WTC11 (cell line): Measurements from ENCODE around the gene TCOF1. TPM values are rescaled to one million over a fixed set of nuclear protein-coding genes. Genes with fewer than 3 reads are reported as not detected.
A peak's percentile ranks its signal among the peaks of the same experiment; 100 is the strongest.

Experiments used
- ATAC-seq: fragments of 200-7000 bp; cut with Tn5 transposase; 2 replicates; pipeline ENCODE4 v1.10.0; 2021; ENCODE audit warnings: mild to moderate bottlenecking, moderate library complexity
- CTCF ChIA-PET: fragments of 300-600 bp; sonication (Branson Sonifier 250); formaldehyde crosslinking; loops from one replicate; lab custom pipeline; 2021; ENCODE audit warnings: antibody characterized with exemption; lab: Charles Lee
- POLR2A ChIA-PET: fragments of 350-600 bp; sonication (Branson Sonifier 250); formaldehyde crosslinking; loops from one replicate; lab custom pipeline; 2021; ENCODE audit warnings: antibody characterized with exemption; lab: Charles Lee
- DNase-seq: peaks from one replicate; pipeline ENCODE4 v3.0.0; 2021; ENCODE audit warnings: low spot score
- H3K27ac Mint-ChIP-seq: 2 replicates; pipeline ENCODE4 v1.8.0; 2021; ENCODE audit warnings: mixed read lengths
- H3K27me3 Mint-ChIP-seq: 2 replicates; pipeline ENCODE4 v1.8.0; 2021; ENCODE audit warnings: low read depth, mild to moderate bottlenecking, moderate library complexity, mixed read lengths
- H3K36me3 Mint-ChIP-seq: 2 replicates; pipeline ENCODE4 v1.8.0; 2021; ENCODE audit warnings: mixed read lengths
- H3K4me1 Mint-ChIP-seq: 2 replicates; pipeline ENCODE4 v1.8.0; 2022; ENCODE audit warnings: mixed read lengths
- H3K4me3 Mint-ChIP-seq: 2 replicates; pipeline ENCODE4 v1.8.0; 2021; ENCODE audit warnings: mild to moderate bottlenecking, moderate library complexity, mixed read lengths
- H3K9me3 Mint-ChIP-seq: 2 replicates; pipeline ENCODE4 v1.8.0; 2021; ENCODE audit warnings: mixed read lengths
- ATF3 ChIP-seq: sonication (generic); formaldehyde crosslinking; conservative IDR thresholded peaks from 2 replicates; pipeline ENCODE4 v1.8.1; 2022; ENCODE audit warnings: mild to moderate bottlenecking, missing genetic modification reagents
- CREB1 ChIP-seq: sonication (generic); formaldehyde crosslinking; IDR thresholded peaks from 2 replicates; pipeline ENCODE4 v1.8.0; 2023; ENCODE audit warnings: mild to moderate bottlenecking, missing genetic modification reagents
- E2F5 ChIP-seq: sonication (generic); formaldehyde crosslinking; IDR thresholded peaks from 2 replicates; pipeline ENCODE4 v1.8.1; 2022; ENCODE audit warnings: mild to moderate bottlenecking, moderate library complexity, missing genetic modification reagents
- ETV6 ChIP-seq: sonication (generic); formaldehyde crosslinking; IDR thresholded peaks from 2 replicates; pipeline ENCODE4 v1.8.1; 2022; ENCODE audit warnings: mild to moderate bottlenecking, missing genetic modification reagents
- FOXK1 ChIP-seq: sonication (generic); formaldehyde crosslinking; IDR thresholded peaks from 2 replicates; pipeline ENCODE4 v1.8.0; 2022; ENCODE audit warnings: mild to moderate bottlenecking, moderate library complexity, missing genetic modification reagents
- GABPB1 ChIP-seq: sonication (generic); formaldehyde crosslinking; IDR thresholded peaks from 2 replicates; pipeline ENCODE4 v1.8.1; 2023; ENCODE audit warnings: mild to moderate bottlenecking, missing genetic modification reagents
- GRHL2 ChIP-seq: fragments of 250-450 bp; sonication (Bioruptor Pico); IDR thresholded peaks from 2 replicates; pipeline ENCODE4 v1.8.0; 2022; ENCODE audit warnings: mild to moderate bottlenecking, moderate library complexity; ENCODE audit not compliant: insufficient replicate concordance, severe bottlenecking
- GTF2I ChIP-seq: fragments of 250-450 bp; sonication (Bioruptor Pico); conservative IDR thresholded peaks from 2 replicates; pipeline ENCODE4 v1.4.0; 2021; ENCODE audit warnings: mild to moderate bottlenecking
- JAZF1 ChIP-seq: fragments of 250-450 bp; sonication (Bioruptor Pico); IDR thresholded peaks from 2 replicates; pipeline ENCODE4 v1.9.0; 2021; ENCODE audit warnings: moderate library complexity, mild to moderate bottlenecking, inconsistent platforms
- MYBL2 ChIP-seq: sonication (generic); formaldehyde crosslinking; IDR thresholded peaks from 2 replicates; pipeline ENCODE4 v1.8.1; 2023; ENCODE audit warnings: mild to moderate bottlenecking, moderate library complexity, missing genetic modification reagents
- NFYB ChIP-seq: sonication (generic); formaldehyde crosslinking; conservative IDR thresholded peaks from 2 replicates; pipeline ENCODE4 v1.8.0; 2022; ENCODE audit warnings: low read depth, missing genetic modification reagents
- NR2C2 ChIP-seq: sonication (generic); formaldehyde crosslinking; IDR thresholded peaks from 2 replicates; pipeline ENCODE4 v1.8.0; 2022; ENCODE audit warnings: mild to moderate bottlenecking, missing genetic modification reagents
- PRRX2 ChIP-seq: fragments of 250-450 bp; sonication (Bioruptor Pico); IDR thresholded peaks from 2 replicates; pipeline ENCODE4 v1.8.0; 2021; ENCODE audit warnings: mild to moderate bottlenecking
- SMAD3 ChIP-seq: sonication (generic); formaldehyde crosslinking; IDR thresholded peaks from 2 replicates; pipeline ENCODE4 v1.8.0; 2022; ENCODE audit warnings: missing genetic modification reagents, mild to moderate bottlenecking, borderline replicate concordance
- USF1 ChIP-seq: sonication (generic); formaldehyde crosslinking; IDR thresholded peaks from 2 replicates; pipeline ENCODE4 v1.8.0; 2022; ENCODE audit warnings: mild to moderate bottlenecking, missing genetic modification reagents
- ZNF121 ChIP-seq: sonication (generic); formaldehyde crosslinking; IDR thresholded peaks from 2 replicates; pipeline ENCODE4 v1.8.0; 2023; ENCODE audit warnings: missing genetic modification reagents
- total RNA-seq: library from RNA; stranded (reverse); gene quantifications from 3 replicates; pipeline ENCODE4 v1.2.3, GENCODE V29; 2021
- TF ChIP-seq, protein P1 (sequence below): sonication (generic); formaldehyde crosslinking; IDR thresholded peaks from 2 replicates; pipeline ENCODE4 v1.8.1; 2023; ENCODE audit warnings: mild to moderate bottlenecking, missing genetic modification reagents
- TF ChIP-seq, protein P2 (sequence below): sonication (generic); formaldehyde crosslinking; IDR thresholded peaks from 2 replicates; pipeline ENCODE4 v1.8.0; 2023; ENCODE audit warnings: missing genetic modification reagents, mild to moderate bottlenecking, borderline replicate concordance
- TF ChIP-seq, protein P3 (sequence below): sonication (generic); formaldehyde crosslinking; IDR thresholded peaks from 2 replicates; pipeline ENCODE4 v1.8.1; 2022; ENCODE audit warnings: low read depth, mild to moderate bottlenecking, moderate library complexity, missing genetic modification reagents, borderline replicate concordance

TCOF1 gene
- total RNA-seq, 1 experiment from 2014 or later: 174 TPM

- ATAC-seq: no peak
- H3K36me3 Mint-ChIP-seq: peaks cover 63% of the 10 kb centered on the region
- TF ChIP-seq, protein P1, sequence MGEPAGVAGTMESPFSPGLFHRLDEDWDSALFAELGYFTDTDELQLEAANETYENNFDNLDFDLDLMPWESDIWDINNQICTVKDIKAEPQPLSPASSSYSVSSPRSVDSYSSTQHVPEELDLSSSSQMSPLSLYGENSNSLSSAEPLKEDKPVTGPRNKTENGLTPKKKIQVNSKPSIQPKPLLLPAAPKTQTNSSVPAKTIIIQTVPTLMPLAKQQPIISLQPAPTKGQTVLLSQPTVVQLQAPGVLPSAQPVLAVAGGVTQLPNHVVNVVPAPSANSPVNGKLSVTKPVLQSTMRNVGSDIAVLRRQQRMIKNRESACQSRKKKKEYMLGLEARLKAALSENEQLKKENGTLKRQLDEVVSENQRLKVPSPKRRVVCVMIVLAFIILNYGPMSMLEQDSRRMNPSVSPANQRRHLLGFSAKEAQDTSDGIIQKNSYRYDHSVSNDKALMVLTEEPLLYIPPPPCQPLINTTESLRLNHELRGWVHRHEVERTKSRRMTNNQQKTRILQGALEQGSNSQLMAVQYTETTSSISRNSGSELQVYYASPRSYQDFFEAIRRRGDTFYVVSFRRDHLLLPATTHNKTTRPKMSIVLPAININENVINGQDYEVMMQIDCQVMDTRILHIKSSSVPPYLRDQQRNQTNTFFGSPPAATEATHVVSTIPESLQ (CRISPR knock-in tag): no peak
- no peak for TF ChIP-seq PRRX2 (CRISPR knock-in tag)
- TF ChIP-seq USF1 (CRISPR knock-in tag): no peak
- no peak for TF ChIP-seq JAZF1
- TF ChIP-seq GRHL2 (CRISPR knock-in tag): no peak
- TF ChIP-seq, protein P2, sequence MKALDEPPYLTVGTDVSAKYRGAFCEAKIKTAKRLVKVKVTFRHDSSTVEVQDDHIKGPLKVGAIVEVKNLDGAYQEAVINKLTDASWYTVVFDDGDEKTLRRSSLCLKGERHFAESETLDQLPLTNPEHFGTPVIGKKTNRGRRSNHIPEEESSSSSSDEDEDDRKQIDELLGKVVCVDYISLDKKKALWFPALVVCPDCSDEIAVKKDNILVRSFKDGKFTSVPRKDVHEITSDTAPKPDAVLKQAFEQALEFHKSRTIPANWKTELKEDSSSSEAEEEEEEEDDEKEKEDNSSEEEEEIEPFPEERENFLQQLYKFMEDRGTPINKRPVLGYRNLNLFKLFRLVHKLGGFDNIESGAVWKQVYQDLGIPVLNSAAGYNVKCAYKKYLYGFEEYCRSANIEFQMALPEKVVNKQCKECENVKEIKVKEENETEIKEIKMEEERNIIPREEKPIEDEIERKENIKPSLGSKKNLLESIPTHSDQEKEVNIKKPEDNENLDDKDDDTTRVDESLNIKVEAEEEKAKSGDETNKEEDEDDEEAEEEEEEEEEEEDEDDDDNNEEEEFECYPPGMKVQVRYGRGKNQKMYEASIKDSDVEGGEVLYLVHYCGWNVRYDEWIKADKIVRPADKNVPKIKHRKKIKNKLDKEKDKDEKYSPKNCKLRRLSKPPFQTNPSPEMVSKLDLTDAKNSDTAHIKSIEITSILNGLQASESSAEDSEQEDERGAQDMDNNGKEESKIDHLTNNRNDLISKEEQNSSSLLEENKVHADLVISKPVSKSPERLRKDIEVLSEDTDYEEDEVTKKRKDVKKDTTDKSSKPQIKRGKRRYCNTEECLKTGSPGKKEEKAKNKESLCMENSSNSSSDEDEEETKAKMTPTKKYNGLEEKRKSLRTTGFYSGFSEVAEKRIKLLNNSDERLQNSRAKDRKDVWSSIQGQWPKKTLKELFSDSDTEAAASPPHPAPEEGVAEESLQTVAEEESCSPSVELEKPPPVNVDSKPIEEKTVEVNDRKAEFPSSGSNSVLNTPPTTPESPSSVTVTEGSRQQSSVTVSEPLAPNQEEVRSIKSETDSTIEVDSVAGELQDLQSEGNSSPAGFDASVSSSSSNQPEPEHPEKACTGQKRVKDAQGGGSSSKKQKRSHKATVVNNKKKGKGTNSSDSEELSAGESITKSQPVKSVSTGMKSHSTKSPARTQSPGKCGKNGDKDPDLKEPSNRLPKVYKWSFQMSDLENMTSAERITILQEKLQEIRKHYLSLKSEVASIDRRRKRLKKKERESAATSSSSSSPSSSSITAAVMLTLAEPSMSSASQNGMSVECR (CRISPR knock-in tag): no peak
- TF ChIP-seq SMAD3: no peak
- TF ChIP-seq CREB1 (CRISPR knock-in tag): no peak
- no peak for TF ChIP-seq GABPB1 (CRISPR knock-in tag)
- no peak for TF ChIP-seq GTF2I
- TF ChIP-seq ZNF121 (CRISPR knock-in tag): no peak
- no peak for TF ChIP-seq NFYB (CRISPR knock-in tag)
- TF ChIP-seq, protein P3, sequence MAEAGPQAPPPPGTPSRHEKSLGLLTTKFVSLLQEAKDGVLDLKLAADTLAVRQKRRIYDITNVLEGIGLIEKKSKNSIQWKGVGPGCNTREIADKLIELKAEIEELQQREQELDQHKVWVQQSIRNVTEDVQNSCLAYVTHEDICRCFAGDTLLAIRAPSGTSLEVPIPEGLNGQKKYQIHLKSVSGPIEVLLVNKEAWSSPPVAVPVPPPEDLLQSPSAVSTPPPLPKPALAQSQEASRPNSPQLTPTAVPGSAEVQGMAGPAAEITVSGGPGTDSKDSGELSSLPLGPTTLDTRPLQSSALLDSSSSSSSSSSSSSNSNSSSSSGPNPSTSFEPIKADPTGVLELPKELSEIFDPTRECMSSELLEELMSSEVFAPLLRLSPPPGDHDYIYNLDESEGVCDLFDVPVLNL (CRISPR knock-in tag): no peak
- TF ChIP-seq NR2C2 (CRISPR knock-in tag): no peak
- no peak for TF ChIP-seq MYBL2
- no peak for TF ChIP-seq FOXK1 (CRISPR knock-in tag)
- TF ChIP-seq ATF3 (CRISPR knock-in tag): no peak
- TF ChIP-seq ETV6 (CRISPR knock-in tag): no peak
- no peak for TF ChIP-seq E2F5
- no peak for DNase-seq
- peak overlapping the region; percentile 66; the same call in 1 of the 2 replicates for H3K27ac Mint-ChIP-seq
- H3K27me3 Mint-ChIP-seq: no peaks in the 10 kb centered on the region
- no peaks in the 10 kb centered on the region for H3K9me3 Mint-ChIP-seq
- H3K4me1 Mint-ChIP-seq: no peaks in the 10 kb centered on the region
- CTCF ChIA-PET: interaction anchor here (0.5 to 4.6 kb wide), 29 partner anchors 8 to 1057 kb away, joined by 3 to 76 read pairs (median 4); partner anchors contain the start of genes ARSI and CD74
- H3K4me3 Mint-ChIP-seq: no peak overlapping the region
- POLR2A ChIA-PET: interaction anchor here (1.0 to 1.4 kb wide), 2 partner anchors 40 to 47 kb away, joined by 3 to 4 read pairs; no protein-coding TSS in a partner anchor
Measured at GRCh38 chr5:150397782-150398721, 40.6 kb downstream of the TCOF1 start.
